ENCODE data around the gene BTBD2.

DNA sequence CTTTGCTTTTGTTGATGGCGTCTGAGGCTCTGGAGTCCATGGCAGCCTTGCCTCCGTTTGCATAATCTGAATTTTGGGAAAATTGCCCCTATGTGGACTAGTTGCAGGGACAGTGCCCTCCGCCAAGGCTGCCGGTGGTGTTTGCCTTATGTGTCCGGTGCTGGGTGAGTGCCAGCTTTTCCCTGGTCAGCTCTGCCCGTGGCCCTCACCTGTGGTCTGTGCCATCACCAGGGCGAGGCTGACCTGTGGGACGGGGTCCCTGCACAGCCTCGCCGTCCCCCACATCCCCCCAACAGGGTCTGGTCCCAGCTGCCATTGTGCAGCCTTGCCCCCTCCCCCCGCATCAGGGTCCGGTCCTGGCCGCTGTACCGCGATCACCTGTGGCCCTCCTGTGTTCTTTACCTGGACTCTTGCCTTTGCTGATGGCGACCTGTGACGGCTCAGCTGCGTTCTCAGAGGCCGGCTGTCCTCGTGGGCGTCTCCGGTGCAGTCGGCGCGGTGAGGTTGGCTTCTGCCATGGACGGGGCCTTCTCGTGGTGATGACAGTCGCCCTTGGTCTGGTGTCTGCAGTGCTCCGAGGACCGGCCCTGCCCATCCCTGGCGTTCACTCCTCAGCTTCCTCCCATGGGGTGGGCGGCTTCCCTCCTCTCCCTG, 61.9 kb downstream of the BTBD2 start:
- TF ChIP-seq, protein P1, sequence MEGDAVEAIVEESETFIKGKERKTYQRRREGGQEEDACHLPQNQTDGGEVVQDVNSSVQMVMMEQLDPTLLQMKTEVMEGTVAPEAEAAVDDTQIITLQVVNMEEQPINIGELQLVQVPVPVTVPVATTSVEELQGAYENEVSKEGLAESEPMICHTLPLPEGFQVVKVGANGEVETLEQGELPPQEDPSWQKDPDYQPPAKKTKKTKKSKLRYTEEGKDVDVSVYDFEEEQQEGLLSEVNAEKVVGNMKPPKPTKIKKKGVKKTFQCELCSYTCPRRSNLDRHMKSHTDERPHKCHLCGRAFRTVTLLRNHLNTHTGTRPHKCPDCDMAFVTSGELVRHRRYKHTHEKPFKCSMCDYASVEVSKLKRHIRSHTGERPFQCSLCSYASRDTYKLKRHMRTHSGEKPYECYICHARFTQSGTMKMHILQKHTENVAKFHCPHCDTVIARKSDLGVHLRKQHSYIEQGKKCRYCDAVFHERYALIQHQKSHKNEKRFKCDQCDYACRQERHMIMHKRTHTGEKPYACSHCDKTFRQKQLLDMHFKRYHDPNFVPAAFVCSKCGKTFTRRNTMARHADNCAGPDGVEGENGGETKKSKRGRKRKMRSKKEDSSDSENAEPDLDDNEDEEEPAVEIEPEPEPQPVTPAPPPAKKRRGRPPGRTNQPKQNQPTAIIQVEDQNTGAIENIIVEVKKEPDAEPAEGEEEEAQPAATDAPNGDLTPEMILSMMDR (IDR thresholded peaks at IDR 0.05), result no peak
- no peak for TF ChIP-seq POLR2A (IDR thresholded peaks at IDR 0.05)

All from lower leg skin (tissue), 3 donors.